ENCODE results near the gene TMEM255B. TPM values are rescaled to one million over a fixed set of nuclear protein-coding genes. Genes with fewer than 3 reads are reported as not detected.
"Not testable (repeated sequence)": the region's sequence is repeated elsewhere in the genome, so short reads cannot be mapped to it uniquely, and the experiment has no call there.

The TMEM255B gene
- total RNA-seq, 1 experiment from 2014 or later, result 2.8 TPM

- Histone ChIP-seq H4K5ac (ENCODE audit: insufficient read length, low read depth, low read length) (no peak overlapping the region), H3K23ac (ENCODE audit: insufficient read length, low read depth, low read length) (no peak overlapping the region), H2BK5ac (ENCODE audit: insufficient read length, low read length) (no peak overlapping the region), H4K8ac (replicated peaks; ENCODE audit: insufficient read length, low read depth, low read length) (no peak overlapping the region), H2AFZ (ENCODE audit: low read length) (no peak overlapping the region), H3T11ph (ENCODE audit: low read length) (no peak overlapping the region), H3K23me2 (ENCODE audit: insufficient read length, low read depth, low read length, poor library complexity, severe bottlenecking) (no peaks in the 10 kb centered on the region), H2AK5ac (ENCODE audit: insufficient read length, low read length) (no peak overlapping the region), H3K4me1 (ENCODE audit: insufficient read depth, low read length) (no peaks in the 10 kb centered on the region), H2BK20ac (ENCODE audit: low read depth, low read length, poor library complexity, severe bottlenecking) (no peak overlapping the region), H3K79me2 (ENCODE audit: insufficient read depth, low read length) (no peaks in the 10 kb centered on the region), H2BK15ac (ENCODE audit: low read depth, low read length) (no peak overlapping the region), H3K4ac (ENCODE audit: low read depth, low read length) (no peak overlapping the region), H3K27ac (ENCODE audit: insufficient read length, low read depth, low read length) (no peak overlapping the region), H3K27me3 (ENCODE audit: insufficient read depth, low read length) (no peaks in the 10 kb centered on the region), H2BK12ac (ENCODE audit: insufficient read length, low read depth, low read length) (no peak overlapping the region), H3K9ac (ENCODE audit: extremely low read depth, insufficient read length, low read length) (no peak overlapping the region), H3K14ac (ENCODE audit: insufficient read depth, low read length) (no peak overlapping the region), H3K18ac (ENCODE audit: insufficient read length, low read depth, low read length) (no peak overlapping the region), H3K79me1 (ENCODE audit: insufficient read depth, low read depth, low read length, poor library complexity, severe bottlenecking) (no peaks in the 10 kb centered on the region), H3K56ac (ENCODE audit: insufficient read length, low read depth, low read length) (no peak overlapping the region), H2BK120ac (ENCODE audit: low read depth, low read length, poor library complexity, severe bottlenecking) (no peak overlapping the region), H4K91ac (ENCODE audit: insufficient read length, low read depth, low read length) (no peak overlapping the region), H4K20me1 (ENCODE audit: control insufficient read depth, insufficient read depth, insufficient read length) (no peaks in the 10 kb centered on the region), H3K9me3 (ENCODE audit: control insufficient read depth, low read depth, low read length) (no peaks in the 10 kb centered on the region), H3K4me2 (ENCODE audit: insufficient read depth, insufficient read length, low read length) (no peak overlapping the region)
- H3K4me3 Mint-ChIP-seq, result no peak overlapping the region
- H3K9me3 Mint-ChIP-seq, result no peaks in the 10 kb centered on the region; a peak in 1 of 5 replicates
- H3K27ac Mint-ChIP-seq, result no peak overlapping the region; a peak in 1 of 7 replicates
- no peaks in the 10 kb centered on the region for H3K36me3 Mint-ChIP-seq (ENCODE audit: insufficient read depth in 1 of 3, low read depth in 3 of 3)
- H3K4me1 Mint-ChIP-seq, result peaks cover 16 to 34% of the 10 kb centered on the region in 2 experiments
- no CpG with 5 or more reads among the region's 9 CpGs for WGBS (ENCODE audit: extremely low coverage, insufficient read length, low lambda C conversion rate)
- DNase-seq, result no peak
- TF ChIP-seq, protein P1, sequence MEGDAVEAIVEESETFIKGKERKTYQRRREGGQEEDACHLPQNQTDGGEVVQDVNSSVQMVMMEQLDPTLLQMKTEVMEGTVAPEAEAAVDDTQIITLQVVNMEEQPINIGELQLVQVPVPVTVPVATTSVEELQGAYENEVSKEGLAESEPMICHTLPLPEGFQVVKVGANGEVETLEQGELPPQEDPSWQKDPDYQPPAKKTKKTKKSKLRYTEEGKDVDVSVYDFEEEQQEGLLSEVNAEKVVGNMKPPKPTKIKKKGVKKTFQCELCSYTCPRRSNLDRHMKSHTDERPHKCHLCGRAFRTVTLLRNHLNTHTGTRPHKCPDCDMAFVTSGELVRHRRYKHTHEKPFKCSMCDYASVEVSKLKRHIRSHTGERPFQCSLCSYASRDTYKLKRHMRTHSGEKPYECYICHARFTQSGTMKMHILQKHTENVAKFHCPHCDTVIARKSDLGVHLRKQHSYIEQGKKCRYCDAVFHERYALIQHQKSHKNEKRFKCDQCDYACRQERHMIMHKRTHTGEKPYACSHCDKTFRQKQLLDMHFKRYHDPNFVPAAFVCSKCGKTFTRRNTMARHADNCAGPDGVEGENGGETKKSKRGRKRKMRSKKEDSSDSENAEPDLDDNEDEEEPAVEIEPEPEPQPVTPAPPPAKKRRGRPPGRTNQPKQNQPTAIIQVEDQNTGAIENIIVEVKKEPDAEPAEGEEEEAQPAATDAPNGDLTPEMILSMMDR (conservative IDR thresholded peaks at IDR 0.05), result no peak
- H3K27me3 Mint-ChIP-seq (ENCODE audit: low read depth), result no peaks in the 10 kb centered on the region; the same call in 1 of the 2 replicates
Measured at GRCh38 chr13:113745059-113745458, 14.0 kb upstream of the TMEM255B start.

GRCh38 chr13:113745500-113746142 lies 13.4 kb upstream of the TMEM255B start:
- H2BK5ac ChIP-seq (ENCODE audit: insufficient read length, low read length); H4K20me1 ChIP-seq (ENCODE audit: control insufficient read depth, insufficient read depth, insufficient read length); H3K27ac ChIP-seq (ENCODE audit: insufficient read length, low read depth, low read length); H3K9ac ChIP-seq (ENCODE audit: extremely low read depth, insufficient read length, low read length); H3K18ac ChIP-seq (ENCODE audit: insufficient read length, low read depth, low read length); H3K27me3 Mint-ChIP-seq (ENCODE audit: low read depth); H2AK5ac ChIP-seq (ENCODE audit: insufficient read length, low read length); H2AFZ ChIP-seq (ENCODE audit: low read length); H3K4me2 ChIP-seq (ENCODE audit: insufficient read depth, insufficient read length, low read length); H3K14ac ChIP-seq (ENCODE audit: insufficient read depth, low read length); H3K23me2 ChIP-seq (ENCODE audit: insufficient read length, low read depth, low read length, poor library complexity, severe bottlenecking); H3K4me1 ChIP-seq (ENCODE audit: insufficient read depth, low read length); H3K79me1 ChIP-seq (ENCODE audit: insufficient read depth, low read depth, low read length, poor library complexity, severe bottlenecking); H3K9me3 Mint-ChIP-seq; H4K8ac ChIP-seq (replicated peaks; ENCODE audit: insufficient read length, low read depth, low read length); H3K4me3 Mint-ChIP-seq; H2BK120ac ChIP-seq (ENCODE audit: low read depth, low read length, poor library complexity, severe bottlenecking); H3K56ac ChIP-seq (ENCODE audit: insufficient read length, low read depth, low read length); H4K91ac ChIP-seq (ENCODE audit: insufficient read length, low read depth, low read length); H3K4ac ChIP-seq (ENCODE audit: low read depth, low read length); H3K36me3 Mint-ChIP-seq (ENCODE audit: insufficient read depth in 1 of 3, low read depth in 3 of 3); H4K5ac ChIP-seq (ENCODE audit: insufficient read length, low read depth, low read length); H2BK20ac ChIP-seq (ENCODE audit: low read depth, low read length, poor library complexity, severe bottlenecking); H3K9me3 ChIP-seq (ENCODE audit: control insufficient read depth, low read depth, low read length); H3K23ac ChIP-seq (ENCODE audit: insufficient read length, low read depth, low read length); H3T11ph ChIP-seq (ENCODE audit: low read length); H2BK12ac ChIP-seq (ENCODE audit: insufficient read length, low read depth, low read length); H2BK15ac ChIP-seq (ENCODE audit: low read depth, low read length); H3K27me3 ChIP-seq (ENCODE audit: insufficient read depth, low read length); H3K79me2 ChIP-seq (ENCODE audit: insufficient read depth, low read length); H3K27ac Mint-ChIP-seq; DNase-seq: not testable (repeated sequence)
- H3K4me1 Mint-ChIP-seq, result peaks cover 16 to 31% of the 10 kb centered on the region in 2 experiments
- WGBS (ENCODE audit: extremely low coverage, insufficient read length, low lambda C conversion rate), result no CpG with 5 or more reads among the region's 24 CpGs

Measured in H9 (cell line).